ENCODE measurements around the gene MYLK4.

MYLK4 gene

DNA sequence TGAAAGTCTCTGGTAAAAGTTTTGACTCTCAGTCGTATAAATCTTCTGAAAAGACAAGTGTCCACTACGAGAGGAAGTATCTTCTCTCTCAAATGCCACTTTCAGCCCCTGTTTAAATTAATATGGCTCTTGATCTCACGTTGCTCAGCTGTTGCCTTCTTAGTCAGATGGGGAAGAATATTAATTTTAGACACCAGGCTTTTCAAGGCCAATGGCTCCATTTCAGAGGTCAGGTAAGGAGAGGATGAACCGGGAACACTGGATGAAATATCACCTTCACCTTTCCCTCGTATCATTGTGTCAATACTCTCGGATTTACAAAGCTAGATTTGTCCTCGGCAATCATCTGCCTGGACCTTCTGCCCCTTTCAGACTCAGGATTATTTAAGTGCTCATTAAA lies at the start of gene MYLK4:
Gene MYLK4, minus strand, starts transcription at position 91 of the 400 bp plus-strand sequence. CDS start 1,628 bp downstream, outside the sequence.
- DNase-seq (ENCODE audit: low spot score), result no peak

DNA sequence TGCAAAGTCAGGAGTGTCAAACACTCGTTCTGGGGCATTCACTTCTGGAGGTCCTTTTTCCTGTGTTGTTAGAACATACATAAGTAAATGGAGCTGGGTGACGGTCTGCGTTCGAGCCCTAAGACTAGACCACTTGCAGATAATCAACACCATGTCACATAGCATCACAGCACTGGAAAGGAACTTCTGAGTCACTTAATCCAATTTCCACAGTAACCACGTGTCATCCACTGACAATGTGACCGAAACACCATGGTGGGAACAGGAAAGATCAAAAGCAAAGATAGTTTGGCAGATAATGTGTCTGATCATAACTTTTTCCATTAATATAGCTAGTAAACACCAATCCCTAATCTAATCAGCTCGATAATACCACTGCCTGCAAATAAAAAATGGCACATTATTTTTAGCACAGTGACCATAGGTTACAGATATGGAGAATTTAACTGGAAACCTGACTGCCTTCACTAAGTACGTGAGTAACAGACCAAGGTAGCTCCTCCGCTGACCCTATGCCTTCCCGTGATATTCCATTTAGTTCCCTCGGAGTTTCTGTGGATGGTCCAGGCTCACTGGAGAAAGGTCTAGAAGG lies 49.3 kb upstream of the MYLK4 start:
- peak; percentile 66 for DNase-seq (ENCODE audit: low spot score)

DNA sequence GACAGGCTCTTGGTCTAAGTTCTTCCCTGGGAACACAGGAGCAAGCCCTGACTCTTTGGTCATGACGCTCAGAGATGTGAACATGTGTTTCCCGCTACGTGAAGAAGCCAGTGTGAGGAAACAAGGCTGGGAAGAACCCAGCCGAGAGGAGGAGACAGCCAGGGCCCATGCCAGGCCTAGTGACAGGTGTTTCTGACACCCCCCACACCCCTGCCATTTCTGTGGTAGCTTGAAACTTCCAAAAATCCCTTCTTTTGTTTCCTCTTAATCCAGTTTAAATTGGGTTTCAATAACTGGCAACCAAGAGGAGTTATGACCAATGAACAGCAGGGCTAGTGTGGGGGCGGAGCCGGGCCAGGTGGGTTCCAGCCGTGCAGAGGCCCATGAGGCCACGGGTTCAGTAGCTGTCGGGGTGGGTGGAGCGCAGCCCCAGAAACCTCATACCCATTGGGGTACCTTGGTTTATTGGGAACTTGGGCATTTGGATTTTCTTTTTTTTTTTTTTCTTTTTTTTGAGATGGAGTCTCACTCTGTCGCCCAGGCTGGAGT lies 47.9 kb upstream of the MYLK4 start:
- DNase-seq (ENCODE audit: low spot score), result no peak

DNA sequence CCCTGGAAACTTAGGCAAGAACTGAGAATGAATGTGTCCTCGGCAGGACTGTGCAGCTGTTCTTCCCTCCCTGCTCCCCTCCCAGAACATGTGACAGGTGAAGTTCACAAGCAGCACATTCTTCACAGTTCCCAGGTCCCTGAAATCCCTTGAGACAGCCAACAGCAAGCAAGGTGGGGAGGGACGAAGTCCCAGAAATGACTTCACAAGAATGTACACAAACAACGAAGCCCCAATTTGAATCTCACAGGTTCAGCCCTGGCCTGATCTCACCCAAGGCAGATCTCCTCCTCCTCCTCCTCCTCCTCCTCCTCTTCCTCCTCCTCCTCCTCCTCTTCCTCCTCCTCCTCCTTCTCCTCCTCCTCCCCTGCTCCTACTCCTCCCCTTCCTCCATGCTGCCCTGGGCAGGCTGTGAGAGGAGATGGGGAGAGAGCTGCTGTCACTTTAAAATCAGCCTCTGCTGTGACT lies 46.9 kb upstream of the MYLK4 start:
- DNase-seq (ENCODE audit: low spot score), result no peak

DNA sequence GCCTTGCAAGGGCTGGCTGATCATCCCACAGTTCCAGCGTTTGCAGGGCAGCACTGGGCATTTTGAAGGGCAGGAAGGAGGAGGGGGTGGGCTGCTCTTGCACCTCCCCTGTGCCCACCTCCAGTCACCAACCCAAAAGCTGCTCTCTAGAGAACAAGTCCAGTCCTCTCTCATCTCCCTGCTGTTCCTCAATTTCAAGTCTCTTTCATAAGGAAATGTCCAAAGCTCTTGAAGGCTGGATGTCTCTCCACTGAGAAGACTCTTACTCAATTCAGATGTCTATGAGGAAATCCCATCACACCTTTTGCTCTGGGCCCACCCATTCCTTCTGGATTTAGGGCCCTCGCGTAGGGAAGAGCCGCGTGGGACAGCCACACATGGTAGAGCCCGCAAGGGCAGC lies 46.1 kb upstream of the MYLK4 start:
- DNase-seq (ENCODE audit: low spot score), result no peak

DNA sequence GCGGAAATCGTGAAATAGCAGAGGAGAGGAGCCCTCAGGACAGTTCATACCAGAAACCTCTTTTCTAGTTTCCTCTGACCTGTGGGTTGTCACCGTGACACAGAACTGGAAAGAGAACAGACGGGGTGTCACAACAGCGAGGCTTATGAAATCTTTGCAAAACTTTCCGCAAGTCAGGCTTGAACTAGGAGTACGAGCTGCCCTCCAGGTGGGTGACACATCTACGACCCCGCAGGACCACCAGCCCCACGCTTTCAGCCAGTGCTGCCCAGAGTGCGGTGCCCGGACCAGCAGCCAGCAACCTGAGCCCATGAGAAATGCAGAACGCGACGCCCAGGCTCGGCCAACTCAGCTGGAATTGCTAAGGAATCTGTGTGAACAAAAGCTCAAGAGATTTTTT lies 45.2 kb upstream of the MYLK4 start:
- peak; percentile 47 for DNase-seq (ENCODE audit: low spot score)

DNA sequence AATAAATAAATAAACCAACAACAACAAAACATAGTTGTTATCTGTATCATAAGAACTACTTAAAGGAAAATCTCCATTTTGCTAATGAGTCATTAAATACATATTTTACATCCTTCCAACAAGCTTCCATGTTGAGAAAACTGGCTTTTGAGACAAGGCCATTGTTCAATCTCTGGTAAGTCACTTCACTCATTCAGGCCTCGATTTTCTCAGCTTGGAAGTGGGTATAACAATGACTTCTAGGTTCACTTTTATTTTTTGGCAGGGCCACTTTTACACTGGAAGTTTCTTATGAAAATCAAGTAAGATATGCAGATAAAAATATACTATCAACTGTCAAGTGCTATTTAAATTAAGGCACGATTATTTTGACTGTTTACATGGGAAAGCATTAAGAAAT lies 44.4 kb upstream of the MYLK4 start:
- no peak for DNase-seq (ENCODE audit: low spot score)

DNA sequence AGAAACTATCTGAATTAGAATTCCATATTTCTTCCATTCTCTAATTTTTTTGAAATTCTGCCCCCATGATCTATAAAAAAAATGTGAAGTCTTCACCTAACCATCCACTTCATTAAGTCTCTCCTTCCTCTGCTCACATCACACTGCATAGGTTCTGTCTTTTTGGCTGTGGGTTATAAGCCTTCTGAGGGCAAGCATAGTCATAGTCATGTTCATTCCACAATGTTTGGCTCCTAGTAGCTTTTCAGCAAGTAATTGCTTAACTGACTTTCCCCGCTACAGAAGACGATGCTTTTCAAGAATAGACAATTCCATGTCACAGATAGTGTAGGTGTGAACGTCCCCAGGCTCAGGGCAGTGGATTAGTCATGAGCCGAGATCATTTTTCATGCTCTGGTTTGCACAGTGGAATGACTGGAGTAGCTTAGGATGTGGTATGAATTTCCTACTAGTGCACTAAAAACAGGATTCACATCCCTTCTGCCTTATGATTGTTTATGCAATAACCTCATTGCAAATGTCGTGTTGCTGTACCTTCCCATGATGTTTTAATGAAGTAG lies 43.5 kb upstream of the MYLK4 start:
- no peak for DNase-seq (ENCODE audit: low spot score)

DNA sequence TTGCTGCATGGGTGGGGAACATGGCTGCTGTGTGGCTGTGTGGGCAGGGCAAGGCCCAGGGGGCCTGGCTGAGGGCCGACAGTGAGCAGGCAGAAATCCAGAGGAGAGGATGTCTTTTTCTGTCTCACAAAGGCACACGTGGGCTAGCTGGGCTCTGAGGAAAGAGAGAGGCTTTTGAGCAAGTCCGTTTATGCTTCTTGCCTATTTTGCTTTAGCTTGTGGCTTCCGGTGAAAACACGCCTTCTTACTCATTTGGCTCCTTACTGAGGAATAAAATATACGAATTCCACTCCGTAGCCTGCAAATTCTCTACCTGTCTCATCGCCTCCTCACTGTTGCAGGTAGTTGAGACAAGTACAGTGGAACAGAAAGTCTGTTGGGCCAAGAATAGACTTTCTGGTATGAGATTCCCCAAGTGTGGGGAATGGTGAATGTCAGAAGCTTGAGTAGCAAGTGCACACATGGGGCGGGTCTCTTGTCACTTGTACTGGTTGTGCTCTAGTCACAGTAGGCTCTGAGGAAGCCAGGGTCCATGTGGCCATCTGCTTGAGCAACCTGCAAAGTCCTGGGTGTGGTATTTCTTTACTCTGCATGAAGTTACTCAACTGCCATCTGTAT lies 42.9 kb upstream of the MYLK4 start:
- DNase-seq (ENCODE audit: low spot score), result peak; percentile 72

DNA sequence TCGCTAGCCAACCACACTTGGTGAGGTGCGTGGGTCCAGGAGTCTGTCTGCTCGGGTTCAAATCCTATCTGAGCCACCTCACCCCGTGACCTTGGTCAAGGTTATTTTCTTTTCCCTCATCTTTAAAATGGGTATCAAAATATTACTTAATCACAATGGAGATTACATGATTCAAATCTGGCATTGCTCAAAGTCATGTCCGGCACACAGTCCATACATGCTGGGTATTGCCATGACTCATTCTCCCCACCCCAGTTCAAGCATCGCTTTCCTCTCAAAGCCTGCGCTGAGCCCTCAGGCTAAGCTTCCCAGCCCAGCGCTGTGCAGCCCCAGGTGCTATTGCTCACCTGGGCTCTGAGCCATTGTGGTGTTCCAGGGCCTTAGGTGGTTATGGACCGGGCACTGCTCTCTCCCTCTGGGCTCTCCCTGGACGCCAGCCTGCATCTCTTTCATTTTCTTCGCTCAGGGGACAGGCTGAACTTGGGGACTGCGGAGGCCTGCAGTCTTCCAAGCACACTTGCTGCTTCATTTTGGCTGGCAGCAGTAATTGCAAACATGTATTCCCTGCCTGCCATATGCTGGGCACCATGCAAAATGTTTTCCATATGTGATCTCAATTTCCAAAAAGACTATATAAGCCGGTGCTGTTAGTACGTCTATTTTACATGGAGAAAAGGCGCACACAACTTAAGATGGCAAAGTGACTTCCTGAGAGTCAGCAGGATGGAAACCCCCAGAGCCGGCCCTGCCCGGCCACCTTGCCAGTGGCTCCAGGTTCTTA lies 41.8 kb upstream of the MYLK4 start:
- no peak for DNase-seq (ENCODE audit: low spot score)

DNA sequence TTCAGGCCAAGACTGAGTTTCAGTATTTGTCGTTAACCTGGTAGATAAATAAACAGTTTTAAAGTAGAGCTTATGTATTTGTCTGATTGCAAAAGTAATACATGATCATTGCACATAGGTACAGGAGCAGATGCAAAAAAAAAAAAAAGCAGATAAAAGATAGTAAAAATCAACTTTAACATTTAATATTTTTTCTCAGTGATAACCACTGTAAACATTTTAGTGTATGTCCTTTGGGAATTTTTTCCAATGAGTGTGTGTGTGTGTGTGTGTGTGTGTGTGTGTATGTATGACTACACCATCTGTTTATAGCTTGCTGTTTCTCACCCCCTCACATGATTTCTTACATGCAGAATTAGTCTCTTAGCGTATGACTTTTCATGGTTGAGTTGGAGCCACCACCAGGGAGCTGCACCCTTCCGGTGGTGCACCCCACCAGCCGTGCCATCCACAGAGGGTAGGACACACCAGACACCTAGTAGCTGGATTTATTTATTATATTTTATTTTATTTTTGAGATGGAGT lies 40.8 kb upstream of the MYLK4 start:
- DNase-seq (ENCODE audit: low spot score), result no peak

DNA sequence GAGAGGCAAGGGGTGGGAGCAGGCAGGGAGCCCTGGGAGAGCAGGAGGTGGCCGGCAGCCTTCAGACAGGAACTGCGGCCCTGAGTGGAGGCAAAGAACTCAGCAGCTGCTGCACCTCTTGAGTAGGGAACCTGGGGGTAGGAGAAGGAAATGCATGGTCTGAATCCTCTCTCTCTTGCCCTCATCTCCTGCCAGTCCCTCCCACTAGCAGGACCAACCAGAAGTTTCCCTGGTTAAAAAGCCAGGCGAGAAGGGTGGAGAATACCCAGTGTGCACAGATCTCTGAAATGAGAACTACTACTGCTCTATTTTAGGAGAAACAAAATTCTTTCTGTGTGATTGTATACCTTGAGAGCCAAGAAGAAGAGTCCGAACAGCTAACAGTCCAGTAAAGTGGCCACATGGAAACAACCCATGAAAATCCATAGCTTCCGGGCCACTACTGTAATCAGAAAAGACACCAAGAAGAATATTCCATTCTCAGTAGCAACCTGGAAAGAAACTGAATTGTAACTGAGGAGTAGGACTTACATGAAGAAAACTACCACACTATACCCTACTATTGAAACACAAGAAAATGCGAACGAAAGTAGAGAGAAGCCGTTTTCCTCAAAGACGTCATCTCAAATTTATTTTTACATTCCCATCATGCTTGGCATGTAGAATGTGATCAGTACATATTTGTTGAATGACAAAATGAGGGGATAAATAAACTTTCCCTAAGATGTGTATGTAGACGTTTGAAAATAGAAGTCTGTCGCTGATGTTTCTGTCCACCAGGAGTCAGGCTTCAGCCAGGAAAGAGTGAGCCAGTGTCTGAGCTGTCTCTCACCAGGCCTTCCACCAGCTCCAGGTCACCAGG lies 40.1 kb upstream of the MYLK4 start:
- DNase-seq (ENCODE audit: low spot score), result peak; percentile 81

DNA sequence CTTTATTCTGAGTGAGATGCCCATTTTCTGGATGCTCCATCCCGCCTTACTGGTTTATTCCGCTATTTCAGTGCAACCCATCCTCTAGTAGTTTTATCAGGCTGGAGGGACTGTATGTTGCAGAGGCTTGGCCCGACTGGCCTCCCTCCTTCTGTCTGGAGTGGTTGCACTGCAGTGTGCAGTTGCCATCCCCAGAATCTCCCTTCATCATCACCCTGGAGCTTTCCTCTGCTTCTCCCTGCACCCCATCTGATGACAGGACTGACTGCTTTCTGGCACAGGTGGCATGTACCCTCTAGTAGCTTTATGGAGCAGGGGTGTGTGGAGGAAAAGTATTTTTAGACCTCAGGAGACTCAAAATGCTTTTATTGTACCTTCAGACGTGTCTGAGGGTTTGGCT lies 35.5 kb upstream of the MYLK4 start:
- no peak for DNase-seq (ENCODE audit: low spot score)

DNA sequence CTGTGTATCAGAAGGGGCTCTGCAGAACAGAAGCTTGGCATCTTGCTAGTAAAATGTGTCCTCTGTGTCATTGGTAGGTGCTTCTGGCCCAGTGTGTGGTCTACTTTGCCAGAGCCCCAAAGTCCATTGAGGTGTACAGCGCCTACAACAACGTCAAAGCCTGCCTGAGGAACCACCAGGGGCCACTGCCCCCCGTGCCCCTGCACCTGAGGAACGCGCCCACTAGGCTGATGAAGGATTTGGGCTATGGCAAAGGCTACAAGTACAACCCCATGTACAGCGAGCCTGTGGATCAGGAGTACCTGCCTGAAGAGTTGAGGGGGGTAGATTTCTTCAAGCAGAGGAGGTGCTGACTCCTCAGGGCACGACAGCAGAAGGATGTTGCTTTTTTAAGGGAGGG lies 34.2 kb upstream of the MYLK4 start:
- no peak for DNase-seq (ENCODE audit: low spot score)

DNA sequence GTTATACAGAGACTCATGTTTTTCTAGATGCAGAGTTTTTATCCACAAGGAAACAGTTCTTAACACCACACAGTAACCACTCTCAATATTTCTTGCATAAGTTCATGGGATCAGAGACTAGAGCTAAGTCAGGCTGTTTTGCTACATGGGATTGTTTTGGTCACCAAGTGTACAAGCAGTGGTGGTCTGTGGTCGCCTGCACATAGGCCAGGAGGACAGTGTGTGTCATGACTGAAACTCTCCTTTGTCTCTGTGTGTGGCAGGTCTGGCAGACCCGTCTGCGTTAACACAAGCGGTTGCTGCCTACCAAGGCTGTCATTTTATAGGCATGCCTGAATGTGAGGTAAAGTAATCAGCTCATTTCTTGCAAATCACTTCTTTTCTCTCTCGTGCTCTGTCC lies 33.3 kb upstream of the MYLK4 start:
- DNase-seq (ENCODE audit: low spot score), result no peak

DNA sequence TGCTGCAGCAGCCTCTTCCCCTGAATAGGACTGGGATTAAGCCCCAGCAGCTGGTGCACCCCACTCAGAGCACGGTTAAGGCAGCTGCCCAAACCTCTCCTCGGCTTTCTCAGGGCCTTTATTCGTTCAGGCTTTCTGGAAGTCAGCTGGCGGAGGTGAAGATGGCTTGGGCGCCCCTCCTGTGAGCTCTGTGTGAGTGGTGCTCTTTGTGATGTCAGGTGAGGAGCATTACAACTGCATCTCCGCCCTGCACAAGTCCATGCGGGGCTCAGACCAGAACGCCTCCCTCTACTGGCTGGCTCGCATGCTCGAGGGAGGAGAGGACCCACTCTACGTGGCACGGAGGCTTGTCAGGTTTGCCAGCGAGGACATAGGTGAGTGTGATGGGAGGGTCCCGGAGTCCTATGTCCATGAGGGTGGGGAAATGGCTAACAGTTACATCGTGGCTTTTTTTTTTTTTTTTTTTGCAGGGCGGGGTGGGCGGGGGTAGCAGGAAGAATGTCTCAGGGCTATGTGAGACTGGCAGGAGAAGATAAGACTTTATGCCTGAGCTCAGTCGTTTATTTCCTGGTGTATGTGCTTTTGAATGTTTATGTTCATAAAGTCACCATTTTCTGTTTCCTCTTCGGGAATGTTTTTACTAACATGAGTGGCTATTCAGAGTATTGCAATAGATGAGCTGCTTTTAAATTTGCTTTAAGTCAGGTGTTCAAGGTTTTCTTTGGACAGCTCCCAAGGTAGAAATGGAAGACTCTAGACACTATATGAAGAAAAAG lies 32.7 kb upstream of the MYLK4 start:
- no peak for DNase-seq (ENCODE audit: low spot score)

DNA sequence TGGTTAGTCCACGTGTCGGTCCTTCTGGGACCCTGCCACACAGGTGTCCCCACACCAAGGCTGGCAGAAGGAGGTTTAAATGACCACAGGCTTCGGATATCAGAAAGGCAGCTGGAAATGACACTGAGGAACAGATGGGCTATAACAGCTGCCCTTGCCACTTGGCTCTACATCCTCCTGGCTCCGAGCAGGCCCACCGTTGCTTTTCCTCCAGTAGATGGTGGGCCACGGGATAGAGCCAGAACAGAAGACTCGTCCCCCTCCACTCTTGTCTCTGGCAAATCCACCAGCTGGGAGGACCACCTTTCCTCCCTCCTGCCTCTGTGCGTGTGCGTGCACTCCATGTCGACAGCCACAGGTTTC lies 32.1 kb upstream of the MYLK4 start:
- no peak for DNase-seq (ENCODE audit: low spot score)

DNA sequence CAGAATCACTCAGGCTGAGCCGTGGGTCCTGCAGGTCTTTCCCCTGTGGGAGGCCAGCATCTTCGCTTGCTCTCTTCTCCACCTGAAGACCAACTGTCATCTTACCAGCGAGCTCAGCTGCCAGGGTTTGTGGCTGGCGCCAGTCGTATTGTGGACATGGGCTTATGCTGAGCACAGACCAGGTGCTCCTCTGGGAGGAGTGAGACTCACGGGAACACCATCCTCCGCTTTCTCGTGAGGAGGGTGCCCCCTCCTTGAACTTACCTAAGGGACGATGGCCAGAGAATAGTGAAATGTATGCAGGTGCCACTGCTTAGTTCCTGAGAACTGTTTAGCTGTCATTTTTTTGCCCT lies 31.6 kb upstream of the MYLK4 start:
- DNase-seq (ENCODE audit: low spot score), result no peak

DNA sequence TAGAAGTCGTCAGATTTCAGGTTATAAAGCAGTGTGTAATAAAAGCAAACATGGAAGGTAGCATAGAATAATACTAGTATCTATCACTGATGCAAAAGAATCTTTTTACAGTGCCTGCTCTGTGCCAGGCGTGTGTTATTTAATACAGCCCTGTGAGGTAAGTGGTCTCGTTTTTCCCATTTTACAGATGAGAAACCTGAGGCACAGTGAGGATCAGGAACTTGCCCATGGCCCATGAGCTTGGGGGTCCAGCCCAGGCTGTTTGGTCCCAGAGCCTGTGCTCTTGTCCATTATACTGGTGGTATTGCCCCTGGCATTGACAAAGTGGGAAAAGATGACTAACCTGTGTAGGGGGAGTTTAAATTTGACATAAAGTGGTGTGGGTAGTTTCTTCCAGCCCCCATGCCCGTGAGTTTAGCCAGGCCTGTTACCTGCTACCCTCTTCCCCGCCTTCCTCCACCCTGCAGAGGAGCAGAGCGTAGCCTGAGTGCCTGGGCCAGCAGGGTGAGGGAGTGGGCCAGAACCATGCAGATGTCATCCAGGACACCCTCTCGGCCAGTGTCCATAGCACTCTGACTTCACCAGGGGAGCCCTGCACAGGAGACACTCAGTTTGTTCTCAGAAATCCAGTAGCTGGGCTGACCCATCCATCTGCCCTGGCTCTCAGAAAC lies 31.1 kb upstream of the MYLK4 start:
- DNase-seq (ENCODE audit: low spot score), result no peak

DNA sequence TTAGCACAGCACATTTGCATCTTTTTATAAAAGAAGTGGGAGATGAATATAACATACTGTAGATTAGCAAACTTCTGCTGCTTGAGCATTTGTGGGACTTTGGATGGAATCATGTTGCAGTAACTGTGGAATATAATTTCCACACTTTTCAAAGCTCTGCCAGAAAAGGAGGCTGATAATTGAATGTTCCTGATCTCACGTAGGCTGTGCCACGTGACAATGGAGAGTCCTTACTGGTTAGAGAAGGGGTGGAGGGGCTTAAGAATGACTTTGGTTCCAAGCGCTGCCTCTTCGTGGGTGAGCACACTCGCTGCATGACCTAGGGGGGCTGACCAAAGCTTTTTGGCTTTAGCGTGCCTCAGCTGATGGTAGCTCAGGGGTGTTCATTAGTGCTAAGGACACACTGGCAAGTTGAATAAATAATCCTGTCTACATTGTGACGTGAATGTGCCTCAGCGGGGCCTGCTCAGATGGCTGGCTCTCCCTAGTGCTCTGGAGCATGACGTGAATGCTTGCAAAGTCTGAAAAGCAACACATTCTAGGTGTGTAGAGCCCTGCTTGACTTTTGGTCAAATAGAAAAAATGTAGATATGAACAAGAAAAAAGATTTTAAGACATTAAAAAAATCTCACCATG lies 29.5 kb upstream of the MYLK4 start:
- DNase-seq (ENCODE audit: low spot score), result no peak

Data from activated CD4-positive, alpha-beta T cell treated with anti-CD3 and anti-CD28 coated beads, Interleukin-2, Interleukin-4, amounts not matched to agents 100 ng/mL and 50 ng/mL, durations not matched to agents 16 hours and 8 hours (primary cell).